NOMO-1 (cell line): ENCODE measurements around the gene EBPL.
"Not testable (repeated sequence)": the region's sequence is repeated elsewhere in the genome, so short reads cannot be mapped to it uniquely, and the experiment has no call there.

Experiments
- DNase-seq, 2 experiments: peaks; one replicate each; lab custom pipeline; 2025; ENCODE audit not compliant: unreplicated experiment in 2 of 2; lab: John Stamatoyannopoulos, UW

The EBPL gene

DNA sequence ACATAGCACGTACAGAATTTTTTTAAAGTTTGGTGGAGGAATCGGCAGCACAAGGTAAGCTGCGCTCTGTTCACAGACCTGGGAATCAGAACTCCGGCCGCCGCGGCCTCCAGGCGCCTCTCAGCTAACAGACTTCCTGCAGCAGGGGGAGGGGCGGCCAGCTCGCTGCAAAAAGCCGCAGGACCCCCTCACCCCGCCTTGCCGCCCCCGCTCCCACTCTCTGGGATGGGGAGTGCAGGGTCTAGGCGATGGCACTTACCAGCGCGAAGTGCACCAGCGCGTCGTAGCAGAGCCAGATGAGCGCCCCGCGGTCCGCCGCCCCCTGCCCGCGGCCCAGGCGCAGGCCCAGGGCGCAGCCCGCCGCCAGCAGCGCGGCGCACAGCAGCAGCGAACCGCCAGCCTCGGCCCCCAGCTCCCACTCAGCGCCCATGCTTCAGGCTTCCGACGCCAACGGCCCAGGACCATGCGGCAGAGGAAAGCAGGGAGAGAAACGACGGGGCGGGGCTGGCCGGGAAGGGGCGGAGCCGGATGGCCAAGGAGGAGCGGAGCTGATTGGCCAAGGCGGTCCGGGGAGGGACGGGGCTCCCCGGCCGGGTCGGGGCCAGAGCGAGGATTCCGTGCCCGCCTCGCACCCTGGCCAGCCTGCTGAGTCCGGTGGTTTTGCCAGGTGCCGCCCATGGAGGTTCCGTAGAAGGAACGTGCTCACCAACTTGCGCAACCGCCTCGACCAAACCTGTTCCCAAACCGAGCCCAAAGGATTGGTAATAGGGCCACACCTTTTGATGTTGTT is at the start of gene EBPL:
TSS of gene EBPL (minus strand) at position 492 of the 790 bp plus-strand sequence. CDS start at position 430, 62 bp downstream.
- peak; percentile 78 to 83 for DNase-seq

DNA sequence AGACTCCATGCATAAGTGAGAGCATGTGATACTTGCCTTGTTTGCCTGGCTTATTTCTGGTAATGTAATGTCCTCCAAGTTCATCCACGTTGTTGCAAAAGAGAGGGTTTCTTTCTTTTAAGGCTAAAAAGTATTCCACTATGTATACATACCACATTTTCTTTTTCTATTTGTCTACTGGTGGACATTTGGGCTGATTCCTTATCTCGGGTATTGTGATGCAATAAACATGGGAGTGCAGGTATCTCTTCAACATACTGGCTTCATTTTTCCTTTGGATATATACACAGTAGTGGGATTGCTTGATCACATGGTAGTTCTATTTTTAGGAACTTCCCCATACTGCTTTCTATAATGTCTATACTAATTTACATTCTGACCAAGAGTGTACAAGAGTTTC is 49.6 kb upstream of the EBPL start:
- peak in 1 of 2 experiments; percentile 19 for DNase-seq

DNA sequence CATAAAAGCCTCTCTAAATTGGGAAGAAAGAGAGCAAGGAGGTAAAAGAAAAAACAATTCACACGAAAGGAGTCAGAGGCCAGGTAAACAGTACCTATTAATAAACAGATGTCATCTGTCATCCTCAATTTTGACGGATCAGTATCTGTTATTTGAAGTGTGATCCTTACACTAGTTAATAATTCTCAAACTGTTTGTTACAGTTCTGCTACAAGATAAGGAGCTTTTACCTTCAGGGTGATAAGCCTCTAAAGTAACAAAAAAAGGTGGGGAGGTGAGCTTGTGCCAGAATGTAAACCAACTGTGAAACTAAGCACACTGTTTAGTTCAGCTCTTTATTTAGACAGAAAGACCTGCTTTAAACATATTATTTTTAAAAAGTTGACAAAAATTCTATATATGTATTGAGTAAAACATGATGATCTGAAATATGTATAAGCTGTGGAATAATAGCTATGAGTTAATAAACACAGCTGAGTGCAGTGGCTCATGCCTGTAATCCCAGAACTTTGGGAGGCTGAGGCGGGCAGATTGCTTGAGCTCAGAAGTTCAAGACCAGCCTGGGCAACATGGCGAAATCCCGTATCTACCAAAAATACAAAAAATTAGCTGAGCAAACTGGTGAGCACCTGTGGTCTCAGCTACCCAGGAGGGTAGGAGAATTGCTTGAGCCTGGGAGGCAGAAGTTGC is 48.4 kb upstream of the EBPL start:
- no peak for DNase-seq

DNA sequence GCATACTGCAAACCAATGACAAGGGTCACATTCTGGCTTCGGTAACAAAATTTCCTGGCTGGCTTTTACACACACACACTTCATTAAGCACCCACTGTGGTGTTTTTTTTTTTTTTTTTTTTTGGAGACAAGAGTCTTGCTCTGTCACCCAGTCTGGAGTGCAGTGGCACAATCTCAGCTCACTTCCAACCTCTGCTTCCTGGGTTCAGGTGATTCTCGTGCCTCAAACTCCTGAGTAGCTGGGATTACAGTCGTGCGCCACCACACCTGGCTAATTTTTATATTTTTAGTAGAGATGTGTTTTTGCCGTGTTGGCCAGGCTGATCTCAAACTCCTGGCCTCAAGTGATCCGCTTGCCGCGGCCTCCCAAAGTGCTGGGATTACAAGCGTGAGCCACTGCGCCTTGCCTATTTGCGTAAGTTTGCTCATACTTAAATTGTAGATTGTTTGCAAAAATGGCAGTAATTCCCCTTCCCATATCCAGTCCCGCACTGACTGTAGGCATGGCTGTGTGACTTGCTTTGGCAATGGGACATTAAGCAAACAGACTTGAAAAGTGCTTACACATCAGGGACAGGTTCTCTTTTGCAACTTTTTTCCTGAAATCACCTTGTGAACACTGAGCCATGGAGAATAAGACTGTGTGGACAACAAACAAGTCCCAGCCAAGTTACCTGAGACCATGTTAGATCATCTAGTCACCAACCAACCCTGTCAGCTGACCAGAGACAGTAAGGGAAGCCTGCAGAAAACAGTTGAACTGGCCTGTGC is 42.1 kb upstream of the EBPL start:
- DNase-seq = no peak

DNA sequence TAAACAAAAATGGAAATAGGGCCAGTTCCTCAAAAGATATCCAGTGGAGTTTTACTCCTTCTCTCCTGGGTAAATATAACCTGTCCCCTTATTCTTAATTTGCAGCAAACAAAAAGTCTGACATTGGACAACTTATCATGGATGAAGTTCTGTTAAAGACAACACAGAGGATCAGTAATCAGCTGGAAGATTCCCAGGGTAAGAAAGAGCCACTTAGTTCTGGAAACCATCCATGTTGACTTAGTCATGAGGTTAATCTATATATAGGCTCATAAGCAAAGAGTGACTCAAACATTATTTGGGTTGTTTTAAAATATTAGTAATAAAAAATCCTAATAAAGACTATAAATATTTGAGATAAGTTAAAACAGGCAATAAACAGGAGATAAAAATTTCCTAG is 40.5 kb upstream of the EBPL start:
- no peak for DNase-seq

DNA sequence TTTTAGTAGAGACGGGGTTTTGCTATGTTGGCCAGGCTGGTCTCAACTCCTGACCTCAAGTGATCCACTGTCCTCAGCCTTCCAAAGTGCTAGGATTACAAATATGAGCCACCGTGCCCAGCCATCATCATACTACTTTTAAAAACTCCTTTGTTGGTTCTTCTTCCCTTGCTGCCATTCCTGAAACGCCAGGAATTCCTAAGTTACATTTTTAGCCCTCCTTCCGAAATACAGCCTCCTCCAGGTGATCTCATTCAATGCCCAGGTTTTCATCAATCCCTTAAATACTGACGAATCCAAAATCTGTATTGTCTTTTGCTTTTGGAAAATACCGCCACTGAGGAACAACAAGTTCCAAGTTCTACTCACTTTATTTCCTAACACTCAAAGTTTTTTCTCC is 25.3 kb upstream of the EBPL start:
- DNase-seq = no peak

DNA sequence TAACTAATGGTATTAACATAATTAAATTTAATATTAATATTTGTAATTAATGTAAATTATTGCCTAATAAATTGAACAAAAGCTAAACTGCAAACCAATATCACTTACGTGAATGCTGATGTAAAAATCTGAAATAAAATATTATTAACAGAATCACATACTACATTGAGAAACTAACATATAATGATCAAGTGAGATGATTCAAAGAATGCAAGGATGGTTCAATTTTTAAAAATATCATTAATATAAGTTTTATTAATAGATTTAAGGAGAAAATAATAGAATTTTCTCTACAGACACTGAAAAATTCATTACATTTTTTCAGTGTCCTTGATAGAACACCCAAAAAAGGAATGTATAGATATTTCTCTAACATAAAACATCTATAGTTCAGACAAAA is 23.5 kb upstream of the EBPL start:
- no peak for DNase-seq

DNA sequence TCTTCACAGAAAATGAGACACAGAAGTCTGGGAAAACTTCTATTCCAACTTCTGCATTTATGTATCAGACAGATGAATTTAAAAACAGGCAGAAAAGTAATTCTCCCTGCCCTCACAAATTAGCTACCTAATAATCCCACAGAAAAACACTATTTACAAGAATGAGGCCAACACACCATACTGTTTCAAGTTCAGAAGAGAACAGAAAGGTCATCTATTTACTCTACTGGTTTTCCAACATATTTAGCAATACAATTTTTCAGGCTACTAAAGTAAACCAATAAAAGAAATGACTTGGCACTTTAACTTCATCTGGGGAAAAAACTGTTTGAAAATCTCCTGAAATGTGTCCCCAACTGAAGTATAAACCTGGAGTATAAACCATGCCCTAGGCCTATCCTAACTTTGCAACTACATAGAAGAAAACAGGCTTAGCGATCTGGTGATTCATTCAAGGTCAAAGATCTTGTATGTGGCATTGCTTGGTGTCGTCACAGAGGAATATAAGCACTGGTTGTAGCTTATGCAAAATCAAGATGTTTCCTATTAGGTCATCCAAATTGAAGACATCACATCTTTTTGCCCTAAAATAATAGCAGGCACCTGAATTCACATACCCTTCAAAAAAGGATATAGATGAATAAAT is 20.1 kb upstream of the EBPL start:
- no peak for DNase-seq

DNA sequence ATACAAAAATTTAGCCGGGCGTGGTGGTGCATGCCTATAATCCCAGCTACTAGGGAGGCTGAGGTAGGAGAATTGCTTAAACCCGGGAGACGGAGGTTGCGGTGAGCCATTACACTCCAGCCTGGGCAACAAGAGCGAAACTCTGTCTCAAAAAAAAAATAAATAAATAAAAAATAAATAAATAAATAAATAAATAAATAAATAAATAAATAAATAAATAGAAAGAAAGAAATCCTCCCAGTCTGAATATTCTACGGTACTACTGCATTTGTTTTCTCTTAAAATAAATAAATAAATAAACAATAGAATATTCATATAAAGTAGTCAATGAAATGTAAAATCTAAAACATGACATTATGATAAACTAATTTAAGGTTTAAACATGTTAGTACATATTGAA is 13.0 kb upstream of the EBPL start:
- DNase-seq = not testable (repeated sequence)

DNA sequence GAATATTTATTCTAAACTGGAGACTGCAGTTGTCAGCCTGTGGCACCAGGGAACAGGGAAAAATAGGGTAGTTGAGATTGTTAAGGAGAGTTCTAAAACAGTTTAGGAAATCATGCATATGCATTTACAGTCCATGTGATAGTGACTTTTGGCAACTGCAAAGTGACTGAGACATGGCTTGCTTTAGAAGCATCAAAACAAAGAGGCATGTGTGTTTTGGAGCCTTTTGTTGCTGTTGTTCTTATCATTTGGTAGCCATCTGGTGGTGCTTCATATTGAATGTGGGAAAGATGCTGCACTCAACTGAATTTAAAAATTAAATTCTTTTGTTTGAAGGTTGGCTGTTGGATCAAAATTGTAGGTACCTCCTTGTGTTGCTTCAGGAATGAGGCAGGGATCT is 10.2 kb upstream of the EBPL start:
- DNase-seq = no peak

DNA sequence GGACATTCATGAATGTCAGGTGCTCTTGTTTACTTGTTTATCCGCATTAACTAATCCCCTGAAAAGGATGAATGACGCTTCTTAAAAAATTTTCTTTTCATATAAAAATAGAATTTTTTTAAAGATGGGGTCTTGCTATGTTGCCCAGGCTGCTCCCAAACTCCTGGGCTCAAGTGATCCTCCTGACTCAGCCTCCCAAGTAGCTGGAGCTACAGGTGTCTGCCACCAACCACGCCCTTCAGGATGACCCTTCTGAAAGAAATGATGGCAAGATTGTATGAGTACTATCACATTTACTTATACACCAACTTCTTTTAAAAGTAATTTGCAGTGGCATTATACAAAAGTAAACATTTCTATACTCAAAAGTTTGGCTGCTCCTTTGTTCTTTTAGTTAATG is 6.2 kb upstream of the EBPL start:
- no peak for DNase-seq

DNA sequence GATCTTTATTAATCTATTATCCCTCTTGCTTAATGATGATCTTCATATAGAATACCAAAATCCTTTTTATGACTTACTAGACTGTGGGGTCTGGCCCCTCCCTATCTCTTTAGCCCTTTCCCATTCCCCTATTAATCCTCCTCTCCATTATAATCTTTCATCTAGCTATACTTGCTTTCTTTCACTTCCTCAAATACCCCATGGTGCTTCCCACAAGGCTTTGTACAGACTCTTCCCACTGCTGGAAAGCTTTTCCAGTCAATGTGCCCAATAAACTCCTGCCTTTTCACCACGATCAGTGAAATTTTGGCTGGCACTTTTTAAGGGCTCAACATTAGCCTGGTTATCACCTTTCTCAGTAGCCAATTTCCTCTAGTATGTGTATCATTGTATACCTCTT is 3.2 kb upstream of the EBPL start:
- DNase-seq = peak in 1 of 2 experiments; percentile 8

DNA sequence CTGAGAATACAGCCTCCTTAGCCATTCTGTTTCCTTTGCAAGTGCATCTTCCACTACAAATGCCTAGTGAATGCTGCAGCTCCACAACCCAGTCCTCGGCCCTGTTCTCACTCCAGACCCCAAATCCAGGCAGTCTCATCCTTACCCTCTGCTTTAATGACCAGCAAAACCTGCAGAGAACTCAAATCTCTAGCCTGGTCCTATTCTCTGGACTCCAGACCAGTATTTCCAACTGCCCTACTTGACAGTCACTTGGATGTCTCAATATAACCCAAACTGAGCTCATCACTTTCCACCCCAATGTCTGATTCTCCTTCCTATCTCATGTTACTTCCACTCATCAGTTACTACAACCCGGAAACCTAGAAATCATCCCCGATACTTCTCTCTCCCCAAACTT is 2.6 kb upstream of the EBPL start:
- no peak for DNase-seq

DNA sequence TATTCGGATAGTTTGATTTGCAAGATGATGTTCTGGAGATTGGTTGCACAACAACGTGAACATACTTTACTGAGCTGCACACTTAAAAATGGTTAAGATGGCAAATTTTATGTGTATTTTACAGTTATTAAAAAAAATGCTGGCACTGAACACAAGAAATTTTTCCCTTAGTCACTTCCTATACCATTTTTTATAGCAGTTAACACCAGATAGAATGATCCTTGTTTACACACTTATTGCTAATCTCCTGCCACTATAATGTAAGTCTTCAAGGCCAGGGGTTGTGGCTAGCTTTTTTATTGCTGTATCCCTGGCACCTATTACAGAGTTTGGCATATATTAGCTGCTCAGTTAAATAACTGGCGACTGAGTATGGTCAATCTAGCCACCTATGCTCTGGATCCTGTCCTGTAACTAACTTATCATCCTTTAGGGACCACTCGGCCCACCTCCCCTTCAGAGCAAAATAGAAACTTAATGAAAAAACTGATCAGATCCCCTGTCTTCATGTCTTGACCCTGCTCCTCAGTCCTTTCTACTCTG is 2.0 kb upstream of the EBPL start:
- no peak for DNase-seq

DNA sequence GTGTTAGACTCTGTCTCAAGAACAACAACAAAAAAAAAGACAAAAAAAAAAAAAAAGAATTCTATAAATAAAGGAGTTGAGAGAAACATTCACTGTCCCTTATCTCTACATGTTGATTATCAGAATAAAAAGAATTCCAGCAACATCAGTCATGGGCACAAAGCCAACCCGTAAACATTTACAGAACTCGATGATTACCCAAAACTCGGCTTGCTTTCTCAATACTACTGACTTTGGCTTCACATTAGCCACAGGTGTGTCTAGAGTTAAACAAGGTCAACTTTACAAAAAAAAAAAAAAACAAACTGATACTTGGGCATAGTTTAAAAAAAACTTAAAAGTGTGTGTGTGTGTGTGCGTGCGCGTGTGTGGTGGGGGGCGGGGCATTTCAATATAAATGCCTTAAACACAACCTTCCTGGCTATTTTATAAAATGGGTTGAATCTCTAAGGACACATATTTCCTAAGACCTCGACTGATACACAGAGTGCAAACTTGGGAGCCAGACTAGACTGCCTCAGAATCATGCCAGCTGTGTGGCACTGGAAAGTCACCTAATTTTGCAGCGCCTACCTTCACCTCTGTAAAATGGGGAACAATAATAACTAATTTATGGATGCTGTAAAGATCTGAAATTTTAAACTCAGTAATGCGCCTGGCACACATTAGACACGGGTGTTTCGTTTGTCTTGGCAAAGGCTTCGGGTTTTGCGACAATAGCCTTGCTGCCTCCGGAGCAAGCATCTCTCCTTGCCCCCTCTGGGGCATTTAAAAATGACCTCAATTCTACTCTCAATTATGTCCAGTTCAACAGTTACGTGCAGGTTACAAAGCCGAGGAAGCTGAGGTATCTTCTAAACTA is 922 bp downstream of the EBPL start:
- peak; percentile 7 to 51 for DNase-seq

DNA sequence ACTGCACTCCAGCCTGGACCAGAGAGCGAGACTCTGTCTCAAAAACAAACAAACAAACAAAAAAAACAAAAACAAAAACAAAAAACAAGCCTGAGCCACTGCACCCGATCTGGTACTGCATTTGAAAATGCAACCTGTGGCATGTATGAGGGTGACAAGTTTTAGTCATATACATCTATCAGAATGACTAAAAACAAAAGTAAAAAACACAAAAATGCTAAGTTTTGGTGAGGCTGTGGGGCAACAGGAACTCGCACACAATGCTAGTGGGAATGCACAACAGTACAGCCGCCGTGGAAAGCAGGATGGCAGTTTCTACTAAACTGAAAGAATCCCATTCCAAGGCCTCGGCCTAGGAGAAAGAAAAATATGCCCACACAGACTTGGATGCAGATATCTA is 7.8 kb downstream of the EBPL start:
- DNase-seq = no peak

DNA sequence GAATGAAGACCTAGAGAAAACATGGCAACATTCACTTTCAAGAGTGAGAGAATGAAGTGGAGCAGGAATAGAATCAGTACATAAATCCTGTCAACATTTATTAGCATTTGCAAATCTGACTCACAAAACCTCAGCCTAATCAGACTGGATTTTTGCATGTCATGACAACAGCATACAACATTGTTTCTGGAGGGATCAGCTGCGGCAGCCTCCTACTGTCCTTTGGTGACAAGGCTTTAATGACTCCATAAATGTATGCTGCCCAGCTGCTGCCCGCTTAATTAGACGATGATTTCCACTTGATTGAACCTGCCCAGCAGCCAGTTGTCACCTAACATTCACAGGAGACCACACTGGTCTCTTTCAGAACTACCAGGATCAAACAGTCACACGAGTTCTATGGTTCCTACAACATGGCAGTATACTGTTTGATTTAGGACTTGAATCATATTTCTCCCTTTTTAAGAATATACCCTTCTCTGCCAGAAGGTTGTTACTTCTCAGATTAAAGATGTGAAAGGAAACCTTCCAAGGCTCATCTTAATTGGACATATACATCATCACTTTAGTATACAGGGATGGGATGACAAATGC is 9.3 kb downstream of the EBPL start:
- no peak for DNase-seq

DNA sequence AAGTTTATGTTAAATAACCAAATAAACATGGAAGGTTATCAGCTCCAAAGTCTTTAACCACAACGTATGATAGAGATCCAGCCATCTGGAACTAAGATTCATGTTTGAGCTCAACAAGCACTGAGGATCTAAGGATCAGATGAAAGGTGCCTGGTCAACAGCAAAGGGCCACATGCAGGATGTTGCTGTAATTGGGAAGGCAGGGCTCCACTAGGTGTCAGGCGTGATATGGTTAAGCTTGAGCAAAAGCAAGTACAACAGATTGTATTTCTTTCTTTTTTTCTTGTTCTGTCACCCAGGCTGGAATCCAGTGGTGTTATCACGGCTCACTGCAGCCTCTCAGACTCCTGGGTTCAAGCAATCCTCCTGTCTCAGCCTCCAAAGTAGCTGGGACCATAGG is 12.0 kb downstream of the EBPL start:
- no peak for DNase-seq

DNA sequence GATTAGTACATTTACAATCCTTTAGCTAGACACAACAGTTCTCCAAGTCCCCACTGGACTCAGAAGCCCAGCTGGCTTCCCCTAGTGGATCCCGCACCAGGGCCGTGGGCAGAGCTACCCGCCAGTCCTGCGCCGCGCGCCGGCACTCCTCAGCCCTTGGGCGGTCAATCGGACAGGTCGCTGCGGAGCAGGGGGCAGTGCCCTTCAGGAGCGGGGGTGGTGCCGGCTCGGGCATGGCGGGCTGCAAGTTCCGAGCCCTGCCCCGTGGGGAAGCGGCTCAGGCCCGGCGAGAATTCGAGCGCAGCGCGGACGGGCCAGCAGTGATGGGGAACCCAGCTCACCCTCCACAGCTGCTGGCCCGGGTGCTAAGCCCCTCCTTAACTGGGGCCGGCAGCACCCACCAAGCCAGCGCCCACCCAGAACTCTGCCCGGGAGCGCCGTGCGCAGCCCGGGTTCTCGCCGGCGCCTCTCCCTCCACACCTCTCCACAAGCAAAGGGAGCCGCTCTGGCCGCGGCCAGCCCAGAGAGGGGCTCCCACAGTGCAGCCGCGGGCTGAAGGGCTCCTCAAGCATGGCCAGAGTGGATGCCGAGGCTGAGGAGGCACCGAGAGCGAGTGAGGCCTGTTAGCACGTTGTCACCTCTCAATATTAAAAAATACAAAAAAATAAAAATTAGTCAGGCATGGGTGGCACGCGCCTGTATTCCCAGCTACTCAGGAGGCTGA is 12.9 kb downstream of the EBPL start:
- DNase-seq = no peak
